H1 (cell line): ENCODE measurements around the gene STX10. TPM values are rescaled to one million over a fixed set of nuclear protein-coding genes. Genes with fewer than 3 reads are reported as not detected.

Source experiments
- CHD1 ChIP-seq: IDR thresholded peaks from 2 replicates; pipeline ENCODE4 v1.6.1; 2012; ENCODE audit warnings: low read depth, low read length, improper control_type of control experiment
- CHD2 ChIP-seq: IDR thresholded peaks from 2 replicates; pipeline ENCODE4 v1.6.1; 2012; ENCODE audit warnings: low read length, improper control_type of control experiment
- CTBP2 ChIP-seq: IDR thresholded peaks from 2 replicates; pipeline ENCODE4 v1.7.0; 2011; ENCODE audit warnings: borderline replicate concordance, mild to moderate bottlenecking, moderate library complexity, mixed read lengths, low read length; ENCODE audit not compliant: insufficient read depth, insufficient read length
- EP300 ChIP-seq, 2 experiments: IDR thresholded peaks; 1 replicate in 1 of 2; 2 replicates in 1 of 2; pipeline ENCODE4 v1.6.1; 2011 to 2012; ENCODE audit warnings: low read depth in 2 of 2, low read length in 2 of 2, mild to moderate bottlenecking in 2 of 2, borderline replicate concordance in 1 of 2, inconsistent platforms in 1 of 2, moderate library complexity in 1 of 2
- EZH2 ChIP-seq: fragments of 200-600 bp; sonication (generic); IDR thresholded peaks from 2 replicates; pipeline ENCODE4 v1.7.1; 2012; ENCODE audit warnings: low read depth, mild to moderate bottlenecking, moderate library complexity, low read length, inconsistent platforms; ENCODE audit not compliant: severe bottlenecking
- JUND ChIP-seq: IDR thresholded peaks from 2 replicates; pipeline ENCODE4 v1.6.1; 2011; ENCODE audit warnings: mild to moderate bottlenecking, improper control_type of control experiment, low read length
- SP1 ChIP-seq: IDR thresholded peaks from 2 replicates; pipeline ENCODE4 v1.6.1; 2011; ENCODE audit warnings: low read depth, low read length
- polyA plus RNA-seq, 7 experiments: library from polyadenylated mRNA; depleted of rRNA in 3 of 7; stranded (reverse) in 5 of 7; unstranded in 2 of 7; fragments of >200 nt in 5 of 7; fragments of 200-250 nt in 2 of 7; gene quantifications; 1 replicate in 5 of 7; 2 replicates in 1 of 7; 4 replicates in 1 of 7; pipeline versions ENCODE4 v1.2.1 to v1.2.3, GENCODE V29; 2011 to 2013; ENCODE audit warnings: missing spikeins in 2 of 7, mixed read lengths in 2 of 7
- total RNA-seq: library from RNA; stranded (reverse); fragmentation: NEBNext Ultra II Directional; extraction: Animal tissue kit (Norgen Biotek cat#: 25700); gene quantifications from 2 replicates; pipeline ENCODE4 v1.2.1, GENCODE V29; 2021
- TF ChIP-seq, protein P1 (sequence below): fragments of 300-600 bp; sonication (generic); IDR thresholded peaks from 2 replicates; pipeline ENCODE4 v1.7.1; 2012; ENCODE audit warnings: low read length, moderate library complexity, mild to moderate bottlenecking, inconsistent platforms; ENCODE audit not compliant: insufficient replicate concordance
- TF ChIP-seq, protein P2 (sequence below): IDR thresholded peaks from 2 replicates; pipeline ENCODE4 v1.6.1; 2012; ENCODE audit warnings: inconsistent platforms

STX10 gene
- total and polyA plus RNA-seq, 2 of the 8 experiments (the other 6 are each of a cell fraction or from before 2014, with no cell fraction given): 53.0 to 80.1 TPM

DNA sequence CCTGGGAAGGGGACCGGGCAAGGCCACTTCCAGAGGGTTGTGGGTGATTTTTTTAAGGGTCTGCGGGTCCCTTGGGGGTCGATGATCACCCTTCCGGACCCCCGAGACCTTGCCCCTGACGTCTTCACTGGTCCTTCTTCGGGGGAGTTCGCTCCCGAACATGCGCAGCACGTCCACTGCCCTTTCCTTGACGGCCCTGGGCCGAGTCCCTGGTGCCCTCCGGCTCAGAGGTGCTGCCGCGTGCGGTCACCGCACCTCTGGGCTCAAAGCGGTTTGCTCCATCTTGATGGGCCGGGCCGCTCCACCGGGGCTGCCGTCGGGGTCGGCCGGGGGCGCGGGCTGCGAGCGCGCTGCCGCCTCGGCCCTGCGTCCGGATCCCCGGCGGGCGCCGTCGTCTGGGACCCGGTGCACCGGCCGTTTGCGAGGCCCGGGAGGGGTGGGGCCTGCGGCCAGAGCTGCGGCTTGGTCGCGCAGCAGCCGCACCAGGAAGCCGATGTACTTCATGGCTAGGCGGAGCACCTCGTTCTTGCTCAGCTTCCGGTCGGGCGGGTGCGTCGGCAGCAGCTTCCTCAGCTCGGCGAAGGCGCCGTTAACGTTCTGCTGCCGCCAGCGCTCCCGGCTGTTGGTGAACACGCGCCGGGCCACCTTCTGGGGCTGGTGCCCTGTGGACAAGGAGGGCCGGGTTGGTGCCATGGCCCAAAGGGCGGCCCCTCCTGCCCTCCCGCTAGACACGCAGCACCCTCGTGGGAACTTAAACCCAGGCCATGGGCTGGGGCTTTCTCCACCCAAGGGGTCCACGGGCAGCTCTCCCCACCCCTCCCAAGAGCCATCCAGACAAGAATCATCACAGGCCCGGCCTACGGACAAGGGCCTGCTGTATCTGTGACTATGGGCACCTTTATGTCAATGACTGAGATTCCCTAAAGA is 50.8 kb downstream of the STX10 start (continued):
- TF ChIP-seq, protein P1, sequence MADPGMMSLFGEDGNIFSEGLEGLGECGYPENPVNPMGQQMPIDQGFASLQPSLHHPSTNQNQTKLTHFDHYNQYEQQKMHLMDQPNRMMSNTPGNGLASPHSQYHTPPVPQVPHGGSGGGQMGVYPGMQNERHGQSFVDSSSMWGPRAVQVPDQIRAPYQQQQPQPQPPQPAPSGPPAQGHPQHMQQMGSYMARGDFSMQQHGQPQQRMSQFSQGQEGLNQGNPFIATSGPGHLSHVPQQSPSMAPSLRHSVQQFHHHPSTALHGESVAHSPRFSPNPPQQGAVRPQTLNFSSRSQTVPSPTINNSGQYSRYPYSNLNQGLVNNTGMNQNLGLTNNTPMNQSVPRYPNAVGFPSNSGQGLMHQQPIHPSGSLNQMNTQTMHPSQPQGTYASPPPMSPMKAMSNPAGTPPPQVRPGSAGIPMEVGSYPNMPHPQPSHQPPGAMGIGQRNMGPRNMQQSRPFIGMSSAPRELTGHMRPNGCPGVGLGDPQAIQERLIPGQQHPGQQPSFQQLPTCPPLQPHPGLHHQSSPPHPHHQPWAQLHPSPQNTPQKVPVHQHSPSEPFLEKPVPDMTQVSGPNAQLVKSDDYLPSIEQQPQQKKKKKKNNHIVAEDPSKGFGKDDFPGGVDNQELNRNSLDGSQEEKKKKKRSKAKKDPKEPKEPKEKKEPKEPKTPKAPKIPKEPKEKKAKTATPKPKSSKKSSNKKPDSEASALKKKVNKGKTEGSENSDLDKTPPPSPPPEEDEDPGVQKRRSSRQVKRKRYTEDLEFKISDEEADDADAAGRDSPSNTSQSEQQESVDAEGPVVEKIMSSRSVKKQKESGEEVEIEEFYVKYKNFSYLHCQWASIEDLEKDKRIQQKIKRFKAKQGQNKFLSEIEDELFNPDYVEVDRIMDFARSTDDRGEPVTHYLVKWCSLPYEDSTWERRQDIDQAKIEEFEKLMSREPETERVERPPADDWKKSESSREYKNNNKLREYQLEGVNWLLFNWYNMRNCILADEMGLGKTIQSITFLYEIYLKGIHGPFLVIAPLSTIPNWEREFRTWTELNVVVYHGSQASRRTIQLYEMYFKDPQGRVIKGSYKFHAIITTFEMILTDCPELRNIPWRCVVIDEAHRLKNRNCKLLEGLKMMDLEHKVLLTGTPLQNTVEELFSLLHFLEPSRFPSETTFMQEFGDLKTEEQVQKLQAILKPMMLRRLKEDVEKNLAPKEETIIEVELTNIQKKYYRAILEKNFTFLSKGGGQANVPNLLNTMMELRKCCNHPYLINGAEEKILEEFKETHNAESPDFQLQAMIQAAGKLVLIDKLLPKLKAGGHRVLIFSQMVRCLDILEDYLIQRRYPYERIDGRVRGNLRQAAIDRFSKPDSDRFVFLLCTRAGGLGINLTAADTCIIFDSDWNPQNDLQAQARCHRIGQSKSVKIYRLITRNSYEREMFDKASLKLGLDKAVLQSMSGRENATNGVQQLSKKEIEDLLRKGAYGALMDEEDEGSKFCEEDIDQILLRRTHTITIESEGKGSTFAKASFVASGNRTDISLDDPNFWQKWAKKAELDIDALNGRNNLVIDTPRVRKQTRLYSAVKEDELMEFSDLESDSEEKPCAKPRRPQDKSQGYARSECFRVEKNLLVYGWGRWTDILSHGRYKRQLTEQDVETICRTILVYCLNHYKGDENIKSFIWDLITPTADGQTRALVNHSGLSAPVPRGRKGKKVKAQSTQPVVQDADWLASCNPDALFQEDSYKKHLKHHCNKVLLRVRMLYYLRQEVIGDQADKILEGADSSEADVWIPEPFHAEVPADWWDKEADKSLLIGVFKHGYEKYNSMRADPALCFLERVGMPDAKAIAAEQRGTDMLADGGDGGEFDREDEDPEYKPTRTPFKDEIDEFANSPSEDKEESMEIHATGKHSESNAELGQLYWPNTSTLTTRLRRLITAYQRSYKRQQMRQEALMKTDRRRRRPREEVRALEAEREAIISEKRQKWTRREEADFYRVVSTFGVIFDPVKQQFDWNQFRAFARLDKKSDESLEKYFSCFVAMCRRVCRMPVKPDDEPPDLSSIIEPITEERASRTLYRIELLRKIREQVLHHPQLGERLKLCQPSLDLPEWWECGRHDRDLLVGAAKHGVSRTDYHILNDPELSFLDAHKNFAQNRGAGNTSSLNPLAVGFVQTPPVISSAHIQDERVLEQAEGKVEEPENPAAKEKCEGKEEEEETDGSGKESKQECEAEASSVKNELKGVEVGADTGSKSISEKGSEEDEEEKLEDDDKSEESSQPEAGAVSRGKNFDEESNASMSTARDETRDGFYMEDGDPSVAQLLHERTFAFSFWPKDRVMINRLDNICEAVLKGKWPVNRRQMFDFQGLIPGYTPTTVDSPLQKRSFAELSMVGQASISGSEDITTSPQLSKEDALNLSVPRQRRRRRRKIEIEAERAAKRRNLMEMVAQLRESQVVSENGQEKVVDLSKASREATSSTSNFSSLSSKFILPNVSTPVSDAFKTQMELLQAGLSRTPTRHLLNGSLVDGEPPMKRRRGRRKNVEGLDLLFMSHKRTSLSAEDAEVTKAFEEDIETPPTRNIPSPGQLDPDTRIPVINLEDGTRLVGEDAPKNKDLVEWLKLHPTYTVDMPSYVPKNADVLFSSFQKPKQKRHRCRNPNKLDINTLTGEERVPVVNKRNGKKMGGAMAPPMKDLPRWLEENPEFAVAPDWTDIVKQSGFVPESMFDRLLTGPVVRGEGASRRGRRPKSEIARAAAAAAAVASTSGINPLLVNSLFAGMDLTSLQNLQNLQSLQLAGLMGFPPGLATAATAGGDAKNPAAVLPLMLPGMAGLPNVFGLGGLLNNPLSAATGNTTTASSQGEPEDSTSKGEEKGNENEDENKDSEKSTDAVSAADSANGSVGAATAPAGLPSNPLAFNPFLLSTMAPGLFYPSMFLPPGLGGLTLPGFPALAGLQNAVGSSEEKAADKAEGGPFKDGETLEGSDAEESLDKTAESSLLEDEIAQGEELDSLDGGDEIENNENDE: no peak
- TF ChIP-seq SP1: no peak
- TF ChIP-seq, protein P2, sequence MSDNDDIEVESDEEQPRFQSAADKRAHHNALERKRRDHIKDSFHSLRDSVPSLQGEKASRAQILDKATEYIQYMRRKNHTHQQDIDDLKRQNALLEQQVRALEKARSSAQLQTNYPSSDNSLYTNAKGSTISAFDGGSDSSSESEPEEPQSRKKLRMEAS: peak; percentile 58; the same call in 1 of the 2 replicates
- no peak for TF ChIP-seq CHD1
- no peak for TF ChIP-seq JUND
- TF ChIP-seq CHD2: no peak
- no peak for TF ChIP-seq CTBP2
- TF ChIP-seq EZH2: peak; percentile 96
- TF ChIP-seq EP300 (IDR thresholded peaks at IDR 0.05; ENCODE audit: borderline replicate concordance in 1 of 2, low read depth in 2 of 2, low read length in 2 of 2): no peak
